Measurements from ENCODE around the gene UPF1.

GRCh38 chr19:18913466-18913865 is 81.7 kb downstream of the UPF1 start:
- TF ChIP-seq, protein P1, sequence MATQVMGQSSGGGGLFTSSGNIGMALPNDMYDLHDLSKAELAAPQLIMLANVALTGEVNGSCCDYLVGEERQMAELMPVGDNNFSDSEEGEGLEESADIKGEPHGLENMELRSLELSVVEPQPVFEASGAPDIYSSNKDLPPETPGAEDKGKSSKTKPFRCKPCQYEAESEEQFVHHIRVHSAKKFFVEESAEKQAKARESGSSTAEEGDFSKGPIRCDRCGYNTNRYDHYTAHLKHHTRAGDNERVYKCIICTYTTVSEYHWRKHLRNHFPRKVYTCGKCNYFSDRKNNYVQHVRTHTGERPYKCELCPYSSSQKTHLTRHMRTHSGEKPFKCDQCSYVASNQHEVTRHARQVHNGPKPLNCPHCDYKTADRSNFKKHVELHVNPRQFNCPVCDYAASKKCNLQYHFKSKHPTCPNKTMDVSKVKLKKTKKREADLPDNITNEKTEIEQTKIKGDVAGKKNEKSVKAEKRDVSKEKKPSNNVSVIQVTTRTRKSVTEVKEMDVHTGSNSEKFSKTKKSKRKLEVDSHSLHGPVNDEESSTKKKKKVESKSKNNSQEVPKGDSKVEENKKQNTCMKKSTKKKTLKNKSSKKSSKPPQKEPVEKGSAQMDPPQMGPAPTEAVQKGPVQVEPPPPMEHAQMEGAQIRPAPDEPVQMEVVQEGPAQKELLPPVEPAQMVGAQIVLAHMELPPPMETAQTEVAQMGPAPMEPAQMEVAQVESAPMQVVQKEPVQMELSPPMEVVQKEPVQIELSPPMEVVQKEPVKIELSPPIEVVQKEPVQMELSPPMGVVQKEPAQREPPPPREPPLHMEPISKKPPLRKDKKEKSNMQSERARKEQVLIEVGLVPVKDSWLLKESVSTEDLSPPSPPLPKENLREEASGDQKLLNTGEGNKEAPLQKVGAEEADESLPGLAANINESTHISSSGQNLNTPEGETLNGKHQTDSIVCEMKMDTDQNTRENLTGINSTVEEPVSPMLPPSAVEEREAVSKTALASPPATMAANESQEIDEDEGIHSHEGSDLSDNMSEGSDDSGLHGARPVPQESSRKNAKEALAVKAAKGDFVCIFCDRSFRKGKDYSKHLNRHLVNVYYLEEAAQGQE (IDR thresholded peaks at IDR 0.05; ENCODE audit: low read depth), result no peak
- TF ChIP-seq, protein P2, sequence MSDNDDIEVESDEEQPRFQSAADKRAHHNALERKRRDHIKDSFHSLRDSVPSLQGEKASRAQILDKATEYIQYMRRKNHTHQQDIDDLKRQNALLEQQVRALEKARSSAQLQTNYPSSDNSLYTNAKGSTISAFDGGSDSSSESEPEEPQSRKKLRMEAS (IDR thresholded peaks at IDR 0.05), result no peak
- no peak for TF ChIP-seq ZBTB7A (IDR thresholded peaks at IDR 0.05; ENCODE audit: low read depth)
- TF ChIP-seq USF1 (IDR thresholded peaks at IDR 0.05), result no peak
- TF ChIP-seq FOXM1 (IDR thresholded peaks at IDR 0.05; ENCODE audit: borderline replicate concordance, low read depth), result no peak
- TF ChIP-seq TAF1 (IDR thresholded peaks at IDR 0.05; ENCODE audit: low read depth), result no peak
- TF ChIP-seq CEBPB (IDR thresholded peaks at IDR 0.05), result no peak
- TF ChIP-seq EP300 (IDR thresholded peaks at IDR 0.05; ENCODE audit: borderline replicate concordance), result no peak
- no peak for TF ChIP-seq YY1 (IDR thresholded peaks at IDR 0.05; ENCODE audit: low read depth)
- TF ChIP-seq NFIC (IDR thresholded peaks at IDR 0.05), result no peak
- no peak for TF ChIP-seq CREB1 (IDR thresholded peaks at IDR 0.05; ENCODE audit: low read depth)
- no peak for TF ChIP-seq TEAD4 (IDR thresholded peaks at IDR 0.05)
